ENCODE data around the gene AIF1L. TPM values are rescaled to one million over a fixed set of nuclear protein-coding genes. Genes with fewer than 3 reads are reported as not detected.

Gene AIF1L
- total RNA-seq, 4 donors from 2014 or later, result 15.2 to 28.7 (median 21.0) TPM

DNA sequence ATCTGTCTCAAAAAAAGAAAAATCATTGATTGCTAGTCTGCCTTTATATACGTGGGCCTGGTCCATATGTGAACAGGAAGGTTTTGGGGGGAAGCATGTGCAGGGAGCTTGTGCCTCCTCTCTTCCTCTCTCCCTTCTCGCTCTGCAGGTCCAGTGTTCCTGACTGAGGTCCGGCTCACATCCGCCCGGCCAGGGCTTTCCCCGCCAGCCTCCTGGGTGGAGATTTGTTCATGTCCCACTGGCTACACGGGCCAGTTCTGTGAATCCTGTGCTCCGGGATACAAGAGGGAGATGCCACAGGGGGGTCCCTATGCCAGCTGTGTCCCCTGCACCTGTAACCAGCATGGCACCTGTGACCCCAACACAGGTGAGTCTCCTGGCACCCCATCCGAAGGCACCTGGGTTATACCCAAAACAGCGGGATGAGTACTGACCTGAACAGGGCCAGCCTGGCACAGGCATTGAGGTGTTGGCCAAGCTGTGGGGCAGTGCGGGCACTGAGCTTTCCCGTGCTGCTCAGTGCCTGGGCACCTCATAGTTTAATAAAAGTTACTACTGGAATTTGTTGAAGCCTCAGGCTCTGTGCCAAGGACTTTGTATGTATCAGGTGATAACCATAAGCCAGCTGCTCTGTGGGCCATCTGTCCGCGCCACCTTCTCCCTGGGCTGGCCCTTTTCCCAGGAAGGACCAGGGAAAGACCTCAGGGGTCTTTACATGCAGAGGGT lies 39.4 kb upstream of the AIF1L start:
- H3K4me3 ChIP-seq, result no peak overlapping the region
- H3K4me1 ChIP-seq, result no peaks in the 10 kb centered on the region
- WGBS, result 94% methylated on average over 11 of the region's 14 CpGs
- H3K27ac ChIP-seq, result no peak overlapping the region
- H3K9me3 ChIP-seq, result no peaks in the 10 kb centered on the region
- TF ChIP-seq, protein P1, sequence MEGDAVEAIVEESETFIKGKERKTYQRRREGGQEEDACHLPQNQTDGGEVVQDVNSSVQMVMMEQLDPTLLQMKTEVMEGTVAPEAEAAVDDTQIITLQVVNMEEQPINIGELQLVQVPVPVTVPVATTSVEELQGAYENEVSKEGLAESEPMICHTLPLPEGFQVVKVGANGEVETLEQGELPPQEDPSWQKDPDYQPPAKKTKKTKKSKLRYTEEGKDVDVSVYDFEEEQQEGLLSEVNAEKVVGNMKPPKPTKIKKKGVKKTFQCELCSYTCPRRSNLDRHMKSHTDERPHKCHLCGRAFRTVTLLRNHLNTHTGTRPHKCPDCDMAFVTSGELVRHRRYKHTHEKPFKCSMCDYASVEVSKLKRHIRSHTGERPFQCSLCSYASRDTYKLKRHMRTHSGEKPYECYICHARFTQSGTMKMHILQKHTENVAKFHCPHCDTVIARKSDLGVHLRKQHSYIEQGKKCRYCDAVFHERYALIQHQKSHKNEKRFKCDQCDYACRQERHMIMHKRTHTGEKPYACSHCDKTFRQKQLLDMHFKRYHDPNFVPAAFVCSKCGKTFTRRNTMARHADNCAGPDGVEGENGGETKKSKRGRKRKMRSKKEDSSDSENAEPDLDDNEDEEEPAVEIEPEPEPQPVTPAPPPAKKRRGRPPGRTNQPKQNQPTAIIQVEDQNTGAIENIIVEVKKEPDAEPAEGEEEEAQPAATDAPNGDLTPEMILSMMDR (IDR thresholded peaks at IDR 0.05), result no peak
- H3K27me3 ChIP-seq, result no peaks in the 10 kb centered on the region
- no peak for DNase-seq (ENCODE audit: low spot score in 2 of 2)
- H3K36me3 ChIP-seq, result no peaks in the 10 kb centered on the region

DNA sequence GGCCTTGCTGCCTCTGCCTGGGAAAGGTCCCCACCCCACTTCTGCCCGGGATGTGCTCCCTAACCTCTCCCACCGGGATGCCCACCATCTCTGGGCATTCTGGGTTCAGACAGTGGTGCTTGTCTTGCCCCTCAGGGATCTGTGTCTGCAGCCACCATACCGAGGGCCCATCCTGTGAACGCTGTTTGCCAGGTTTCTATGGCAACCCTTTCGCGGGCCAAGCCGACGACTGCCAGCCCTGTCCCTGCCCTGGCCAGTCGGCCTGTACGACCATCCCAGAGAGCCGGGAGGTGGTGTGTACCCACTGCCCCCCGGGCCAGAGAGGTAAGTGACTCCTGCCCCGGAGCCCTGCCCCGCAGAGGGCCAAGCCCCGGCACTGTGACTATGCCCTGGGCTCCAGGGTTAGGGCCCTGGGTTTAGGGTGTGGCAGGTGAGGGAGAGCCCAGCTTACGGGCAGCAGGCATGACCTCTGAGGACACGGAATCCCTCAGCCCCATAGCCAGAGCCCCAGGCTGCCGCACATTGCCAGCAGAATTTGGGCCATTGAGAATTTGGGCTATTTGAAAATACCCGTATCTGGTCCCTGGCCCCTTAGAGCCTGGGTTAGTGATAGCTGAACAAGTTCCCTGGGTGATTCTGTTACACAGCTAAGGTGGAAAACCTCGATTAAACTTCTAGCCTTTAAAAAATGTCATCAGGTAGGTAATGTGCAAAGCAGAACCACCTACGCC lies 35.3 kb upstream of the AIF1L start:
- Histone ChIP-seq H3K27me3 (no peaks in the 10 kb centered on the region), H3K4me1 (no peaks in the 10 kb centered on the region), H3K36me3 (no peaks in the 10 kb centered on the region), H3K27ac (no peak overlapping the region), H3K9me3 (no peaks in the 10 kb centered on the region), H3K4me3 (no peak overlapping the region)
- 88% methylated on average over 4 of the region's 21 CpGs for WGBS
- no peak for DNase-seq (ENCODE audit: low spot score in 2 of 2)
- TF ChIP-seq EP300 (IDR thresholded peaks at IDR 0.05) (no peak), POLR2A (IDR thresholded peaks at IDR 0.05) (no peak), POLR2AphosphoS5 (IDR thresholded peaks at IDR 0.05) (no peak)
- TF ChIP-seq, protein P1 (IDR thresholded peaks at IDR 0.05), result no peak

DNA sequence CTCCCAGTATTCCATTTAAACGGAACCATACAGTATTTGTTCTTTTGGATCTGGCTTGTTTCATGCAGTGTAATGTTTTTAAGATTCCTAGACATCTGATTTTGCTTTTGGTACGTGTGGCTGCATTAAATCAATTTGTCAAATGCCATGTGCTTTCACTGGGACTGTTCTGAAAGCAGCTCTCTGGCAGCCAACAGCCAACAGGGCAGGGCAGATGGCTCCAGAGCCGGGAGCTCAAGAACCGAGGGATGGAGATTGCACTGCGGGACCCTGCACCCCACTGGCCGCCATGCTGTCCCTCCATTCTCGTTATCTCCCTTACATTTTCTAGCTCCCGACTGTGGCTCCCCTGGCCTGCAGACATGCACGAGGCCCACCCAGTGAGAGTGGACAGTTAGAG lies 33.4 kb upstream of the AIF1L start:
- 69% methylated on average over 9 of the region's 9 CpGs for WGBS
- H3K4me1 ChIP-seq, result no peaks in the 10 kb centered on the region
- no peak overlapping the region for H3K4me3 ChIP-seq
- no peaks in the 10 kb centered on the region for H3K36me3 ChIP-seq
- H3K9me3 ChIP-seq, result no peaks in the 10 kb centered on the region
- DNase-seq (ENCODE audit: low spot score in 2 of 2), result no peak
- no peak overlapping the region for H3K27ac ChIP-seq
- no peaks in the 10 kb centered on the region for H3K27me3 ChIP-seq
- TF ChIP-seq POLR2A (IDR thresholded peaks at IDR 0.05) (no peak), POLR2AphosphoS5 (IDR thresholded peaks at IDR 0.05) (no peak), EP300 (IDR thresholded peaks at IDR 0.05) (no peak)
- TF ChIP-seq, protein P1 (IDR thresholded peaks at IDR 0.05), result no peak

DNA sequence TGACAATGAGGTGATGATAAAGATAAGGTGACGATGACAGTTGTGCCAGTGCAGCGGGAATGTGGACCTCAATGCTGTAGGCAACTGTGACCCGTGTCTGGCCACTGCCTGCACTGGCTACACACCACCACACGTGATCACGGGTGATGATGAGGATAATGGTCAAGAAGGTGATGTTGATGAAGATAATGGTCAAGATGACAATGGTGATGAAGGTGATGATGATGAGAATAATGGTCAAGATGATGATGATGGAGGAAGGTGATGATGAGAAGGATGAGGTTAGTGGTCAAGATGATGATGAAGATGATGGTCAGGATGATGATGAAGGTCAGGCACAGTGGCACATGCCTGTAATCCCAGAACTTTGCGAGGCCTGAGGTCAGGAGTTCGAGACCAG lies 30.7 kb upstream of the AIF1L start:
- Histone ChIP-seq H3K27me3 (no peaks in the 10 kb centered on the region), H3K4me1 (no peaks in the 10 kb centered on the region), H3K27ac (no peak overlapping the region), H3K36me3 (no peaks in the 10 kb centered on the region), H3K4me3 (no peak overlapping the region), H3K9me3 (no peaks in the 10 kb centered on the region)
- WGBS, result 94% methylated on average over 7 of the region's 7 CpGs
- DNase-seq (ENCODE audit: low spot score in 2 of 2), result no peak
- TF ChIP-seq POLR2A (IDR thresholded peaks at IDR 0.05) (no peak), POLR2AphosphoS5 (IDR thresholded peaks at IDR 0.05) (no peak), EP300 (IDR thresholded peaks at IDR 0.05) (no peak)
- TF ChIP-seq, protein P1 (IDR thresholded peaks at IDR 0.05), result no peak

DNA sequence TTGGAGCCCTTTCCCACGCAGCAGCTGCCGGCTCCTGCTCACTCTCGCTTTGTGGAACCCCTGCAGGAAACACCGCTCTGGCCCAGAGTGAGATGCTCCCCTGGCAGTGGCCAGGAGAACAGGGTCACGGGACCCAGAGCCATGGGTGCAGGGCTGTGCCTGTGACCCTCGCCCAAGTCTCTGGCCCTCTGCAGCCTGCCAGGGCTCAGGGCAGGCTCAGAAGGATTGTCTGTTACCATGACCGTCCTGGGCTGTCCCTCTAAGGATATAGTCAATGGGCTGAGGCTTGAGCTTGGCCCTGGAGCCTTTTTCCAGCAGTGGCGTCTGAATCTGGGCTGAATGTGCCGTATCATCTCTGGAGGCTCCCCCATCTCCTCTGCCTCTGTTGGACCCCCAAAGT lies 28.7 kb upstream of the AIF1L start:
- no peak for DNase-seq (ENCODE audit: low spot score in 2 of 2)
- no peaks in the 10 kb centered on the region for H3K9me3 ChIP-seq
- no peaks in the 10 kb centered on the region for H3K4me1 ChIP-seq
- H3K27me3 ChIP-seq, result no peaks in the 10 kb centered on the region
- WGBS, result 67% methylated on average over 6 of the region's 9 CpGs
- no peaks in the 10 kb centered on the region for H3K36me3 ChIP-seq
- H3K27ac ChIP-seq, result no peak overlapping the region
- TF ChIP-seq POLR2AphosphoS5 (IDR thresholded peaks at IDR 0.05) (no peak), EP300 (IDR thresholded peaks at IDR 0.05) (no peak), POLR2A (IDR thresholded peaks at IDR 0.05) (no peak)
- TF ChIP-seq, protein P1 (IDR thresholded peaks at IDR 0.05), result no peak
- no peak overlapping the region for H3K4me3 ChIP-seq
